Colonic mucosa (tissue), 4 donors: Measurements from ENCODE around the gene HCN4. TPM values are rescaled to one million over a fixed set of nuclear protein-coding genes. Genes with fewer than 3 reads are reported as not detected.
"Not testable (repeated sequence)": the region's sequence is repeated elsewhere in the genome, so short reads cannot be mapped to it uniquely, and the experiment has no call there.

Source experiments
- DNase-seq: peaks from one replicate; pipeline ENCODE4 v3.0.0-alpha.2; 2020
- H3K27ac ChIP-seq: fragments of 200-600 bp; one replicate; pipeline ENCODE4 v1.8.0; 2021
- H3K27me3 ChIP-seq: fragments of 200-600 bp; one replicate; pipeline ENCODE4 v1.8.0; 2021
- H3K36me3 ChIP-seq: fragments of 200-600 bp; one replicate; pipeline ENCODE4 v1.8.0; 2021
- H3K4me1 ChIP-seq: fragments of 200-600 bp; one replicate; pipeline ENCODE4 v1.8.0; 2021; ENCODE audit warnings: mild to moderate bottlenecking
- H3K4me3 ChIP-seq: fragments of 200-600 bp; one replicate; pipeline ENCODE4 v1.8.0; 2021
- H3K9ac ChIP-seq, 2 donors: one replicate each; pipeline ENCODE4 v1.7.0; 2013; ENCODE audit warnings: control low read depth in 2 of 2, low read depth in 2 of 2, low read length in 2 of 2
- H3K9me3 ChIP-seq: fragments of 200-600 bp; one replicate; pipeline ENCODE4 v1.8.0; 2021
- CTCF ChIP-seq: fragments of 200-600 bp; IDR thresholded peaks from one replicate; pipeline ENCODE4 v1.8.0; 2022; ENCODE audit warnings: antibody characterized with exemption, mild to moderate bottlenecking
- intact Hi-C: fragments of 100-400 bp; cut with DNase I; formaldehyde crosslinking; loops from one replicate; pipeline ENCODE4 v1.14.1; 2022
- total RNA-seq, 2 donors: library from RNA; stranded (reverse); fragmentation: NEBNext Ultra II Directional in 1 of 2; extraction: Animal tissue kit (Norgen Biotek cat#: 25700) in 1 of 2; gene quantifications; one replicate each; pipeline ENCODE4 v1.2.1, GENCODE V29; 2021
- donor health status: healthy.
- donor health status: DM: no; HTN: no; CAD: no.
- donor health status: DM: no; HTN: no; CAD: no.

HCN4 gene
- total RNA-seq, 2 donors from 2014 or later, result 0.08 to 0.10 TPM

- peak; percentile 28 for DNase-seq
Measured at GRCh38 chr15:73305331-73306211, 63.2 kb downstream of the HCN4 start.

GRCh38 chr15:73303636-73304035 is 65.1 kb downstream of the HCN4 start:
- Histone ChIP-seq H3K9ac (no peak overlapping the region), H3K4me1 (no peaks in the 10 kb centered on the region), H3K27ac (no peak overlapping the region), H3K36me3 (no peaks in the 10 kb centered on the region), H3K27me3 (no peaks in the 10 kb centered on the region), H3K9me3 (no peaks in the 10 kb centered on the region), H3K4me3 (no peak overlapping the region)
- TF ChIP-seq CTCF, result no peak
- intact Hi-C loops, result loop anchor here (10.0 kb wide), 1 partner anchor 401 kb away; no protein-coding TSS in a partner anchor
- peak; percentile 2 for DNase-seq

More at GRCh38 chr15:73305331-73306211, 63.2 kb downstream of the HCN4 start:
- H3K9me3 ChIP-seq, result no peaks in the 10 kb centered on the region
- H3K4me3 ChIP-seq, result no peak overlapping the region
- no peak overlapping the region for H3K27ac ChIP-seq
- intact Hi-C loops, result loop anchor here (10.0 kb wide), 1 partner anchor 399 kb away; no protein-coding TSS in a partner anchor
- H3K36me3 ChIP-seq, result no peaks in the 10 kb centered on the region
- H3K9ac ChIP-seq, result no peak overlapping the region
- H3K4me1 ChIP-seq, result no peaks in the 10 kb centered on the region
- no peaks in the 10 kb centered on the region for H3K27me3 ChIP-seq
- TF ChIP-seq CTCF, result peak; percentile 41

GRCh38 chr15:73300286-73300685 is 68.5 kb downstream of the HCN4 start:
- not testable (repeated sequence) for H3K27ac ChIP-seq, H3K9ac ChIP-seq, H3K9me3 ChIP-seq, H3K4me1 ChIP-seq, H3K27me3 ChIP-seq, DNase-seq, H3K4me3 ChIP-seq, H3K36me3 ChIP-seq
- intact Hi-C loops, result loop anchor here (10.0 kb wide), 1 partner anchor 405 kb away; no protein-coding TSS in a partner anchor

- H3K4me3 ChIP-seq, result no peak overlapping the region
- no peaks in the 10 kb centered on the region for H3K27me3 ChIP-seq
- DNase-seq, result no peak
- intact Hi-C loops, result no loop called here
- no peak overlapping the region for H3K9ac ChIP-seq
- peaks cover 4% of the 10 kb centered on the region for H3K36me3 ChIP-seq
- no peak for TF ChIP-seq CTCF
- no peaks in the 10 kb centered on the region for H3K9me3 ChIP-seq
- no peaks in the 10 kb centered on the region for H3K4me1 ChIP-seq
- H3K27ac ChIP-seq, result no peak overlapping the region
Measured at GRCh38 chr15:73298522-73299245, 70.1 kb downstream of the HCN4 start.

- no peaks in the 10 kb centered on the region for H3K27me3 ChIP-seq
- H3K27ac ChIP-seq, result no peak overlapping the region
- no peak for TF ChIP-seq CTCF
- intact Hi-C loops, result no loop called here
- no peak for DNase-seq
- H3K9me3 ChIP-seq, result no peaks in the 10 kb centered on the region
- no peak overlapping the region for H3K9ac ChIP-seq
- peaks cover 4% of the 10 kb centered on the region for H3K36me3 ChIP-seq
- H3K4me3 ChIP-seq, result no peak overlapping the region
- no peaks in the 10 kb centered on the region for H3K4me1 ChIP-seq
Measured at GRCh38 chr15:73296609-73297353, 72.0 kb downstream of the HCN4 start.
